ENCODE measurements around the gene SPTBN1. TPM values are rescaled to one million over a fixed set of nuclear protein-coding genes. Genes with fewer than 3 reads are reported as not detected.

The SPTBN1 gene
- total and polyA plus RNA-seq, 2 of the 13 experiments (the other 11 are each of a cell fraction or from before 2014, with no cell fraction given): 123 to 299 TPM

GRCh38 chr2:54471221-54471711 lies 15.1 kb downstream of the SPTBN1 start (continued):
- TF ChIP-seq ISL2 (CRISPR knock-in tag; IDR thresholded peaks at IDR 0.05) (peak; percentile 57; the same call in 1 of the 2 replicates), ZBTB42 (CRISPR knock-in tag; IDR thresholded peaks at IDR 0.05) (no peak), NCOA2 (CRISPR knock-in tag; IDR thresholded peaks at IDR 0.05) (peak; percentile 21; the same call in 1 of the 2 replicates), ZMYM4 (CRISPR knock-in tag; IDR thresholded peaks at IDR 0.05) (peak; percentile 44; the same call in 1 of the 2 replicates), ZNF317 (CRISPR knock-in tag; IDR thresholded peaks at IDR 0.05) (no peak), KLF6 (CRISPR knock-in tag; IDR thresholded peaks at IDR 0.05) (no peak), SOX6 (IDR thresholded peaks at IDR 0.05) (no peak), SOX6 (CRISPR knock-in tag; IDR thresholded peaks at IDR 0.05) (peak; percentile 56), ZNF614 (CRISPR knock-in tag; IDR thresholded peaks at IDR 0.05; ENCODE audit: borderline replicate concordance) (0 out of 2 replicates have a peak, but pooled peaks have one; percentile 38), EP300 (IDR thresholded peaks at IDR 0.05; ENCODE audit: low read depth in 2 of 2, low read length in 2 of 2) (peak in 1 of 2 experiments; percentile 52; a peak in 1 of 4 replicates), EP300 (CRISPR knock-in tag; IDR thresholded peaks at IDR 0.05; ENCODE audit: borderline replicate concordance) (no peak), TEAD3 (CRISPR knock-in tag; optimal IDR thresholded peaks at IDR 0.05; ENCODE audit: borderline replicate concordance) (peak; percentile 97), FOSL2 (CRISPR knock-in tag; IDR thresholded peaks at IDR 0.05) (peak; percentile 38; the same call in 1 of the 2 replicates), ZSCAN31 (CRISPR knock-in tag; IDR thresholded peaks at IDR 0.05; ENCODE audit: low read depth) (no peak), ZNF331 (CRISPR knock-in tag; IDR thresholded peaks at IDR 0.05) (0 out of 2 replicates have a peak, but pooled peaks have one; percentile 18), CEBPG (CRISPR knock-in tag; IDR thresholded peaks at IDR 0.05) (peak; percentile 82), YY1 (IDR thresholded peaks at IDR 0.05; ENCODE audit: insufficient read depth, insufficient replicate concordance, low read depth, low read length) (no peak), GATAD2A (CRISPR knock-in tag; IDR thresholded peaks at IDR 0.05) (peak; percentile 49; the same call in 1 of the 2 replicates), THAP11 (CRISPR knock-in tag; IDR thresholded peaks at IDR 0.05) (0 out of 2 replicates have a peak, but pooled peaks have one; percentile 32)
- TF ChIP-seq, protein P1, sequence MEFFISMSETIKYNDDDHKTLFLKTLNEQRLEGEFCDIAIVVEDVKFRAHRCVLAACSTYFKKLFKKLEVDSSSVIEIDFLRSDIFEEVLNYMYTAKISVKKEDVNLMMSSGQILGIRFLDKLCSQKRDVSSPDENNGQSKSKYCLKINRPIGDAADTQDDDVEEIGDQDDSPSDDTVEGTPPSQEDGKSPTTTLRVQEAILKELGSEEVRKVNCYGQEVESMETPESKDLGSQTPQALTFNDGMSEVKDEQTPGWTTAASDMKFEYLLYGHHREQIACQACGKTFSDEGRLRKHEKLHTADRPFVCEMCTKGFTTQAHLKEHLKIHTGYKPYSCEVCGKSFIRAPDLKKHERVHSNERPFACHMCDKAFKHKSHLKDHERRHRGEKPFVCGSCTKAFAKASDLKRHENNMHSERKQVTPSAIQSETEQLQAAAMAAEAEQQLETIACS (CRISPR knock-in tag; IDR thresholded peaks at IDR 0.05): no peak
- TF ChIP-seq, protein P2, sequence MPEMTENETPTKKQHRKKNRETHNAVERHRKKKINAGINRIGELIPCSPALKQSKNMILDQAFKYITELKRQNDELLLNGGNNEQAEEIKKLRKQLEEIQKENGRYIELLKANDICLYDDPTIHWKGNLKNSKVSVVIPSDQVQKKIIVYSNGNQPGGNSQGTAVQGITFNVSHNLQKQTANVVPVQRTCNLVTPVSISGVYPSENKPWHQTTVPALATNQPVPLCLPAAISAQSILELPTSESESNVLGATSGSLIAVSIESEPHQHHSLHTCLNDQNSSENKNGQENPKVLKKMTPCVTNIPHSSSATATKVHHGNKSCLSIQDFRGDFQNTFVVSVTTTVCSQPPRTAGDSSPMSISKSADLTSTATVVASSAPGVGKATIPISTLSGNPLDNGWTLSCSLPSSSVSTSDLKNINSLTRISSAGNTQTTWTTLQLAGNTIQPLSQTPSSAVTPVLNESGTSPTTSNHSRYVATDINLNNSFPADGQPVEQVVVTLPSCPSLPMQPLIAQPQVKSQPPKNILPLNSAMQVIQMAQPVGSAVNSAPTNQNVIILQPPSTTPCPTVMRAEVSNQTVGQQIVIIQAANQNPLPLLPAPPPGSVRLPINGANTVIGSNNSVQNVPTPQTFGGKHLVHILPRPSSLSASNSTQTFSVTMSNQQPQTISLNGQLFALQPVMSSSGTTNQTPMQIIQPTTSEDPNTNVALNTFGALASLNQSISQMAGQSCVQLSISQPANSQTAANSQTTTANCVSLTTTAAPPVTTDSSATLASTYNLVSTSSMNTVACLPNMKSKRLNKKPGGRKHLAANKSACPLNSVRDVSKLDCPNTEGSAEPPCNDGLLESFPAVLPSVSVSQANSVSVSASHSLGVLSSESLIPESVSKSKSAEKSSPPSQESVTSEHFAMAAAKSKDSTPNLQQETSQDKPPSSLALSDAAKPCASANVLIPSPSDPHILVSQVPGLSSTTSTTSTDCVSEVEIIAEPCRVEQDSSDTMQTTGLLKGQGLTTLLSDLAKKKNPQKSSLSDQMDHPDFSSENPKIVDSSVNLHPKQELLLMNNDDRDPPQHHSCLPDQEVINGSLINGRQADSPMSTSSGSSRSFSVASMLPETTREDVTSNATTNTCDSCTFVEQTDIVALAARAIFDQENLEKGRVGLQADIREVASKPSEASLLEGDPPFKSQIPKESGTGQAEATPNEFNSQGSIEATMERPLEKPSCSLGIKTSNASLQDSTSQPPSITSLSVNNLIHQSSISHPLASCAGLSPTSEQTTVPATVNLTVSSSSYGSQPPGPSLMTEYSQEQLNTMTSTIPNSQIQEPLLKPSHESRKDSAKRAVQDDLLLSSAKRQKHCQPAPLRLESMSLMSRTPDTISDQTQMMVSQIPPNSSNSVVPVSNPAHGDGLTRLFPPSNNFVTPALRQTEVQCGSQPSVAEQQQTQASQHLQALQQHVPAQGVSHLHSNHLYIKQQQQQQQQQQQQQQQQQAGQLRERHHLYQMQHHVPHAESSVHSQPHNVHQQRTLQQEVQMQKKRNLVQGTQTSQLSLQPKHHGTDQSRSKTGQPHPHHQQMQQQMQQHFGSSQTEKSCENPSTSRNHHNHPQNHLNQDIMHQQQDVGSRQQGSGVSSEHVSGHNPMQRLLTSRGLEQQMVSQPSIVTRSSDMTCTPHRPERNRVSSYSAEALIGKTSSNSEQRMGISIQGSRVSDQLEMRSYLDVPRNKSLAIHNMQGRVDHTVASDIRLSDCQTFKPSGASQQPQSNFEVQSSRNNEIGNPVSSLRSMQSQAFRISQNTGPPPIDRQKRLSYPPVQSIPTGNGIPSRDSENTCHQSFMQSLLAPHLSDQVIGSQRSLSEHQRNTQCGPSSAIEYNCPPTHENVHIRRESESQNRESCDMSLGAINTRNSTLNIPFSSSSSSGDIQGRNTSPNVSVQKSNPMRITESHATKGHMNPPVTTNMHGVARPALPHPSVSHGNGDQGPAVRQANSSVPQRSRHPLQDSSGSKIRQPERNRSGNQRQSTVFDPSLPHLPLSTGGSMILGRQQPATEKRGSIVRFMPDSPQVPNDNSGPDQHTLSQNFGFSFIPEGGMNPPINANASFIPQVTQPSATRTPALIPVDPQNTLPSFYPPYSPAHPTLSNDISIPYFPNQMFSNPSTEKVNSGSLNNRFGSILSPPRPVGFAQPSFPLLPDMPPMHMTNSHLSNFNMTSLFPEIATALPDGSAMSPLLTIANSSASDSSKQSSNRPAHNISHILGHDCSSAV (CRISPR knock-in tag; IDR thresholded peaks at IDR 0.05; ENCODE audit: borderline replicate concordance): no peak
- TF ChIP-seq, protein P3, sequence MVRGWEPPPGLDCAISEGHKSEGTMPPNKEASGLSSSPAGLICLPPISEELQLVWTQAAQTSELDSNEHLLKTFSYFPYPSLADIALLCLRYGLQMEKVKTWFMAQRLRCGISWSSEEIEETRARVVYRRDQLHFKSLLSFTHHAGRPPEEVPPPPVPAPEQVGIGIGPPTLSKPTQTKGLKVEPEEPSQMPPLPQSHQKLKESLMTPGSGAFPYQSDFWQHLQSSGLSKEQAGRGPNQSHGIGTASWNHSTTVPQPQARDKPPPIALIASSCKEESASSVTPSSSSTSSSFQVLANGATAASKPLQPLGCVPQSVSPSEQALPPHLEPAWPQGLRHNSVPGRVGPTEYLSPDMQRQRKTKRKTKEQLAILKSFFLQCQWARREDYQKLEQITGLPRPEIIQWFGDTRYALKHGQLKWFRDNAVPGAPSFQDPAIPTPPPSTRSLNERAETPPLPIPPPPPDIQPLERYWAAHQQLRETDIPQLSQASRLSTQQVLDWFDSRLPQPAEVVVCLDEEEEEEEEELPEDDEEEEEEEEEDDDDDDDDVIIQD (CRISPR knock-in tag; IDR thresholded peaks at IDR 0.05; ENCODE audit: low read depth): 0 out of 2 replicates have a peak, but pooled peaks have one; percentile 30
